GM18867 (cell line): ENCODE measurements around the gene CADM4.

ENCODE experiments used
- ATAC-seq: cut with Tn5 transposase; IDR thresholded peaks from one replicate; pipeline ENCODE4 v1.9.1; 2021; ENCODE audit warnings: mild to moderate bottlenecking, moderate library complexity; ENCODE audit not compliant: unreplicated experiment

CADM4 gene

GRCh38 chr19:43634872-43635560 lies 4.6 kb downstream of the CADM4 start:
- no peak for ATAC-seq

GRCh38 chr19:43634506-43634871 lies 5.2 kb downstream of the CADM4 start:
- no peak for ATAC-seq

- no peak for ATAC-seq
Measured at GRCh38 chr19:43634068-43634467, 5.6 kb downstream of the CADM4 start.

GRCh38 chr19:43633520-43633919 lies 6.1 kb downstream of the CADM4 start:
- no peak for ATAC-seq

GRCh38 chr19:43631491-43631890 lies 8.2 kb downstream of the CADM4 start:
- ATAC-seq = no peak

GRCh38 chr19:43628646-43629326 lies 10.9 kb downstream of the CADM4 start:
- no peak for ATAC-seq

- ATAC-seq = no peak
Measured at GRCh38 chr19:43626838-43627237, 12.8 kb downstream of the CADM4 start.

GRCh38 chr19:43625918-43626579 lies 13.6 kb downstream of the CADM4 start:
- no peak for ATAC-seq

- no peak for ATAC-seq
Measured at GRCh38 chr19:43624933-43625332, 14.7 kb downstream of the CADM4 start.

- ATAC-seq = no peak
Measured at GRCh38 chr19:43623889-43624670, 15.6 kb downstream of the CADM4 start.

- no peak for ATAC-seq
Measured at GRCh38 chr19:43622956-43623355, 16.7 kb downstream of the CADM4 start.

GRCh38 chr19:43622070-43622469 lies 17.6 kb downstream of the CADM4 start:
- ATAC-seq = no peak

GRCh38 chr19:43620061-43621001 lies 19.3 kb downstream of the CADM4 start:
- ATAC-seq = no peak

- ATAC-seq = peak; percentile 81
Measured at GRCh38 chr19:43619262-43620060, 20.2 kb downstream of the CADM4 start, which contains the start of gene ZNF428. Gene ZNF428 (minus strand): TSS chr19:43619629. CDS start chr19:43614304, 5,325 bp downstream.

GRCh38 chr19:43618921-43619261 lies 20.8 kb downstream of the CADM4 start:
- peak; percentile 15 for ATAC-seq

- no peak for ATAC-seq
Measured at GRCh38 chr19:43616954-43617353, 22.7 kb downstream of the CADM4 start.

GRCh38 chr19:43616306-43616705 lies 23.3 kb downstream of the CADM4 start:
- no peak for ATAC-seq

GRCh38 chr19:43612374-43612773 lies 27.3 kb downstream of the CADM4 start:
- no peak for ATAC-seq

- no peak for ATAC-seq
Measured at GRCh38 chr19:43611788-43612187, 27.9 kb downstream of the CADM4 start, which contains the start of gene SRRM5. Gene SRRM5 (plus strand): TSS chr19:43612088. CDS start chr19:43612122, 34 bp downstream.
